ENCODE measurements around the gene MTM1.

Gene MTM1

GRCh38 chrX:150530821-150531220, 37.6 kb upstream of the MTM1 start:
- DNase-seq (ENCODE audit: low read depth): no peak
- in situ Hi-C loops (cut with HindIII; ENCODE audit: low sequenced_read_pairs): no loop called here
- no peak overlapping the region for H3K4me3 ChIP-seq (ENCODE audit: low read depth, low read length)
- TF ChIP-seq CTCF (IDR thresholded peaks at IDR 0.05; ENCODE audit: low read depth, low read length, missing control alignments): no peak

- TF ChIP-seq CTCF (IDR thresholded peaks at IDR 0.05; ENCODE audit: low read depth, low read length, missing control alignments): no peak
- in situ Hi-C loops (cut with HindIII; ENCODE audit: low sequenced_read_pairs): no loop called here
- no peak overlapping the region for H3K4me3 ChIP-seq (ENCODE audit: low read depth, low read length)
- no peak for DNase-seq (ENCODE audit: low read depth)
Measured at GRCh38 chrX:150531467-150531866, 37.0 kb upstream of the MTM1 start.

GRCh38 chrX:150533863-150534262, 34.6 kb upstream of the MTM1 start:
- no peak for DNase-seq (ENCODE audit: low read depth)
- H3K4me3 ChIP-seq (ENCODE audit: low read depth, low read length): no peak overlapping the region
- TF ChIP-seq CTCF (IDR thresholded peaks at IDR 0.05; ENCODE audit: low read depth, low read length, missing control alignments): no peak
- in situ Hi-C loops (cut with HindIII; ENCODE audit: low sequenced_read_pairs): no loop called here

- no peak overlapping the region for H3K4me3 ChIP-seq (ENCODE audit: low read depth, low read length)
- DNase-seq (ENCODE audit: low read depth): no peak
- no peak for TF ChIP-seq CTCF (IDR thresholded peaks at IDR 0.05; ENCODE audit: low read depth, low read length, missing control alignments)
- in situ Hi-C loops (cut with HindIII; ENCODE audit: low sequenced_read_pairs): no loop called here
Measured at GRCh38 chrX:150536455-150537116, 31.8 kb upstream of the MTM1 start.

GRCh38 chrX:150537851-150538250, 30.6 kb upstream of the MTM1 start:
- TF ChIP-seq CTCF (IDR thresholded peaks at IDR 0.05; ENCODE audit: low read depth, low read length, missing control alignments): no peak
- no peak overlapping the region for H3K4me3 ChIP-seq (ENCODE audit: low read depth, low read length)
- DNase-seq (ENCODE audit: low read depth): no peak
- in situ Hi-C loops (cut with HindIII; ENCODE audit: low sequenced_read_pairs): no loop called here

GRCh38 chrX:150540965-150541364, 27.5 kb upstream of the MTM1 start:
- in situ Hi-C loops (cut with HindIII; ENCODE audit: low sequenced_read_pairs): no loop called here
- H3K4me3 ChIP-seq (ENCODE audit: low read depth, low read length): no peak overlapping the region
- no peak for TF ChIP-seq CTCF (IDR thresholded peaks at IDR 0.05; ENCODE audit: low read depth, low read length, missing control alignments)
- no peak for DNase-seq (ENCODE audit: low read depth)
